Sigmoid colon (tissue), 7 donors: Measurements from ENCODE around the gene METTL22. TPM values are rescaled to one million over a fixed set of nuclear protein-coding genes. Genes with fewer than 3 reads are reported as not detected.
A peak's percentile ranks its signal among the peaks of the same experiment; 100 is the strongest.

Source experiments
- DNase-seq: peaks from one replicate; pipeline ENCODE4 v3.0.0-alpha.2; 2019
- H3K27ac ChIP-seq, 4 donors: fragments of 200-600 bp; sonication (generic); one replicate each; pipeline ENCODE4 v1.5.1; 2016 to 2019; ENCODE audit warnings: mild to moderate bottlenecking in 1 of 4
- H3K27me3 ChIP-seq, 3 donors: fragments of 200-600 bp; sonication (generic); one replicate each; pipeline ENCODE4 v1.5.1; 2019; ENCODE audit warnings: mild to moderate bottlenecking in 1 of 3
- H3K36me3 ChIP-seq, 4 donors: fragments of 200-600 bp; sonication (generic); one replicate each; pipeline ENCODE4 v1.5.1; 2016 to 2019
- H3K4me1 ChIP-seq, 4 donors: fragments of 200-600 bp; sonication (generic); one replicate each; pipeline ENCODE4 v1.5.1; 2017 to 2019
- H3K4me3 ChIP-seq, 4 donors: fragments of 200-600 bp; sonication (generic); one replicate each; pipeline ENCODE4 v1.5.1; 2017 to 2019; ENCODE audit warnings: mild to moderate bottlenecking in 2 of 4, moderate library complexity in 1 of 4
- H3K9me3 ChIP-seq, 4 donors: fragments of 200-600 bp in 3 of 4; sonication (generic) in 3 of 4; one replicate each; pipeline versions ENCODE4 v1.5.1 to v1.6.1; 2013 to 2019
- EP300 ChIP-seq, 4 donors: sonication (generic); formaldehyde crosslinking; IDR thresholded peaks; one replicate each; pipeline ENCODE4 v1.6.1; 2017; ENCODE audit warnings: antibody characterized with exemption in 4 of 4
- POLR2A ChIP-seq, 2 donors: fragments of 450-650 bp; IDR thresholded peaks; one replicate each; pipeline ENCODE4 v1.6.1; 2016; ENCODE audit warnings: antibody characterized with exemption in 2 of 2, mild to moderate bottlenecking in 2 of 2, moderate library complexity in 2 of 2
- POLR2AphosphoS5 ChIP-seq, 4 donors: sonication (generic); formaldehyde crosslinking; IDR thresholded peaks; one replicate each; pipeline ENCODE4 v1.6.1; 2017; ENCODE audit warnings: antibody characterized with exemption in 4 of 4
- WGBS, 2 donors: extraction: QIAGEN DNeasy Blood & Tissue Kit; methylation state at CpG; one replicate each; pipeline ENCODE4 v1.1.7; 2013; 5-methylcytosine and 5-hydroxymethylcytosine counted together
- intact Hi-C: fragments of 100-400 bp; cut with DNase I; formaldehyde crosslinking; loops from one replicate; pipeline ENCODE4 v1.15.1; 2023
- polyA plus RNA-seq, 3 donors: library from polyadenylated mRNA; stranded (reverse); fragments of 200-250 nt; gene quantifications; one replicate each; pipeline ENCODE4 v1.2.3, GENCODE V29; 2013
- total RNA-seq, 4 donors: library from RNA; depleted of rRNA; stranded (reverse); fragments of >200 nt; gene quantifications; one replicate each; pipeline ENCODE4 v1.1.0, GENCODE V29; 2016
- TF ChIP-seq, protein P1 (sequence below), 4 experiments: fragments of 450-650 bp in 3 of 4; fragments of 200-600 bp in 1 of 4; IDR thresholded peaks; one replicate each; pipeline ENCODE4 v1.5.1; 2016 to 2019; ENCODE audit warnings: antibody characterized with exemption in 4 of 4, mild to moderate bottlenecking in 3 of 4, moderate library complexity in 2 of 4
- donor health status: healthy with polysubstance abuse.
- donor health status: Bipolar disorder and iron deficiency.
- donor health status: healthy.

The METTL22 gene
- total and polyA plus RNA-seq, 7 donors: 8.6 to 55.1 (median 25.3) TPM

DNA sequence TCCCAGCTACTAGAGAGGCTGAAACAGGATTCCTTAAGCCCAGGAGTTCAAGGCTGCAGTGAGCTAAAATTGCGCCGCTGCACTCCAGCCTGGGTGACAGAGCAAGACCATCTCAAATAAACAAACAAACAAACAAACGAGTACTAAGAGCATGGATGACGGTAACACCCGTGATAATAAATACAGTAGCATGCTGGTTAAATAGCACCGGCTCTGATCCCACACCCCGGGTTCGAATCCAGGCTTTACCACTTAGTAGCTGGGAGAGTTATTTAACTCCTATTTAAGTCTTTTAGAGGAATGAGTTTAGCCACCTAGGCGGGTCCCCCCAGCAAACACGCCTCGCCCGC lies 301 bp upstream of the METTL22 start:
- H3K9me3 ChIP-seq: no peaks in the 10 kb centered on the region
- peak overlapping the region; percentile 76 to 87 (median 81) for H3K27ac ChIP-seq
- peaks cover 0 to 20% (median 10%) of the 10 kb centered on the region in 4 donors for H3K4me1 ChIP-seq
- WGBS, 2 donors: 16 to 20% methylated on average over 12 of the region's 12 CpGs
- DNase-seq: no peak
- peaks cover 0 to 11% (median 8%) of the 10 kb centered on the region in 4 donors for H3K36me3 ChIP-seq
- H3K4me3 ChIP-seq: peak overlapping the region; percentile 71 to 96 (median 92)
- TF ChIP-seq, protein P1, sequence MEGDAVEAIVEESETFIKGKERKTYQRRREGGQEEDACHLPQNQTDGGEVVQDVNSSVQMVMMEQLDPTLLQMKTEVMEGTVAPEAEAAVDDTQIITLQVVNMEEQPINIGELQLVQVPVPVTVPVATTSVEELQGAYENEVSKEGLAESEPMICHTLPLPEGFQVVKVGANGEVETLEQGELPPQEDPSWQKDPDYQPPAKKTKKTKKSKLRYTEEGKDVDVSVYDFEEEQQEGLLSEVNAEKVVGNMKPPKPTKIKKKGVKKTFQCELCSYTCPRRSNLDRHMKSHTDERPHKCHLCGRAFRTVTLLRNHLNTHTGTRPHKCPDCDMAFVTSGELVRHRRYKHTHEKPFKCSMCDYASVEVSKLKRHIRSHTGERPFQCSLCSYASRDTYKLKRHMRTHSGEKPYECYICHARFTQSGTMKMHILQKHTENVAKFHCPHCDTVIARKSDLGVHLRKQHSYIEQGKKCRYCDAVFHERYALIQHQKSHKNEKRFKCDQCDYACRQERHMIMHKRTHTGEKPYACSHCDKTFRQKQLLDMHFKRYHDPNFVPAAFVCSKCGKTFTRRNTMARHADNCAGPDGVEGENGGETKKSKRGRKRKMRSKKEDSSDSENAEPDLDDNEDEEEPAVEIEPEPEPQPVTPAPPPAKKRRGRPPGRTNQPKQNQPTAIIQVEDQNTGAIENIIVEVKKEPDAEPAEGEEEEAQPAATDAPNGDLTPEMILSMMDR (IDR thresholded peaks at IDR 0.05): no peak
- TF ChIP-seq POLR2A (IDR thresholded peaks at IDR 0.05) (no peak), POLR2AphosphoS5 (IDR thresholded peaks at IDR 0.05) (no peak), EP300 (IDR thresholded peaks at IDR 0.05) (no peak)
- no peaks in the 10 kb centered on the region for H3K27me3 ChIP-seq
- intact Hi-C loops: loop anchor here (5.0 kb wide), 1 partner anchor 176 kb away; the partner anchor contains the start of genes PMM2 and TMEM186

DNA sequence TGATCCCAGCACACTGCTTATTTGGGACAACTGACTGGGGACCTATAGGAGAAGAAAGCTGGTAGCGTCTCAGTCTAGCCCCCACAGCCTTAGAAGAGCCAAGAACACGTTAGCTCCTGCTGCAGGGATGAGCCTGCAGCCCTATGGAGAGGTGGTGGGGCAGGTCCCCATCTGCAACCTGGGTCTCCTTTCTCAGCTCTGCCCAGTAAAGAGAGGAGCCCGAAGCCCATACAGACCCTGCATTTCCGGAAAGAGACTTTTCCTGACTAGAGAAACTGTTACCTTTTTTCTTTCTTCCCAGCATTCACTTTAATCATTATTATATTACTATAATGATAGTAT lies 788 bp downstream of the METTL22 start:
- TF ChIP-seq, protein P1 (IDR thresholded peaks at IDR 0.05): no peak
- TF ChIP-seq POLR2AphosphoS5 (IDR thresholded peaks at IDR 0.05) (no peak), EP300 (IDR thresholded peaks at IDR 0.05) (no peak), POLR2A (IDR thresholded peaks at IDR 0.05) (no peak)
- DNase-seq: no peak
- WGBS, 2 donors: 3 to 8% methylated on average over 4 of the region's 4 CpGs
- intact Hi-C loops: loop anchor here (5.0 kb wide), 1 partner anchor 175 kb away; the partner anchor contains the start of genes PMM2 and TMEM186
- no peaks in the 10 kb centered on the region for H3K9me3 ChIP-seq
- H3K4me3 ChIP-seq: peak overlapping the region; percentile 71 to 96 (median 92)
- no peaks in the 10 kb centered on the region for H3K27me3 ChIP-seq
- H3K36me3 ChIP-seq: peaks cover 5 to 22% (median 17%) of the 10 kb centered on the region in 4 donors
- H3K4me1 ChIP-seq: peaks cover 0 to 20% (median 10%) of the 10 kb centered on the region in 4 donors
- H3K27ac ChIP-seq: peak overlapping the region; percentile 76 to 87 (median 81)

DNA sequence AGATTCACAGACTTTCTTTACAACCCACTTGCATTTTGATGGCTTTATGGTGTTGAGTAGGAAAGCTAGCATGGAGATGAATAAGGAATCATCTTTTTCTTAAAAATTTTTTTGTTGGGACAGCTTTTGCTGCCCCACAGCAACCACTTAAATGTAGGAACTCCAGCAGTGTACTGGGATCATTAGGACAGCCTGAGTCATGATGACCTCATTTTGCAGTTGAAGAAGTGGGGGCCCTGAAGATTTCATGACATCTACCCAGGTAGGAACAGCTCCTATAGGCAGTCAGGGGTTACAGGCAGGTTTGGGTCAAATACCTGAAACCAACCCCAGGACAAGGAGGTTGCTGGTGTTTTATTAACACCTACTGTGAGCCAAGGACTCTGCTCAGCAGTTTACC lies 2.1 kb downstream of the METTL22 start:
- H3K27ac ChIP-seq: no peak overlapping the region
- DNase-seq: peak; percentile 29
- H3K4me1 ChIP-seq: peaks cover 0 to 20% (median 10%) of the 10 kb centered on the region in 4 donors
- no peaks in the 10 kb centered on the region for H3K27me3 ChIP-seq
- no peak overlapping the region for H3K4me3 ChIP-seq
- H3K9me3 ChIP-seq: no peaks in the 10 kb centered on the region
- no peak for TF ChIP-seq POLR2A (IDR thresholded peaks at IDR 0.05)
- TF ChIP-seq, protein P1 (IDR thresholded peaks at IDR 0.05): no peak
- no peak for TF ChIP-seq POLR2AphosphoS5 (IDR thresholded peaks at IDR 0.05)
- TF ChIP-seq EP300 (IDR thresholded peaks at IDR 0.05): no peak
- intact Hi-C loops: loop anchor here (5.0 kb wide), 1 partner anchor 174 kb away; the partner anchor contains the start of genes PMM2 and TMEM186
- H3K36me3 ChIP-seq: peaks cover 9 to 35% (median 30%) of the 10 kb centered on the region in 4 donors

- peaks cover 25 to 55% (median 46%) of the 10 kb centered on the region in 4 donors for H3K36me3 ChIP-seq
- peaks cover 0 to 20% (median 10%) of the 10 kb centered on the region in 4 donors for H3K4me1 ChIP-seq
- peak; percentile 21 for DNase-seq
- intact Hi-C loops: no loop called here
- H3K9me3 ChIP-seq: no peaks in the 10 kb centered on the region
- WGBS, 2 donors: 95 to 96% methylated on average over 10 of the region's 10 CpGs
- no peak overlapping the region for H3K4me3 ChIP-seq
- H3K27ac ChIP-seq: no peak overlapping the region
- TF ChIP-seq POLR2AphosphoS5 (IDR thresholded peaks at IDR 0.05) (no peak), POLR2A (IDR thresholded peaks at IDR 0.05) (no peak), EP300 (IDR thresholded peaks at IDR 0.05) (no peak)
- TF ChIP-seq, protein P1 (IDR thresholded peaks at IDR 0.05): no peak
- H3K27me3 ChIP-seq: no peaks in the 10 kb centered on the region
Observed at GRCh38 chr16:8625491-8626087, 4.1 kb downstream of the METTL22 start.
